HG02588 (cell line): Measurements from ENCODE around the gene AEBP1.

Experiments used
- ATAC-seq: cut with Tn5 transposase; IDR thresholded peaks from one replicate; pipeline ENCODE4 v1.9.1; 2021; ENCODE audit warnings: mild to moderate bottlenecking, moderate library complexity; ENCODE audit not compliant: unreplicated experiment

Gene AEBP1

GRCh38 chr7:44140341-44140740, 36.2 kb downstream of the AEBP1 start:
- ATAC-seq, result no peak

- no peak for ATAC-seq
These were observed 37.2 kb downstream of the AEBP1 start, which contains the start of gene MYL7 for GRCh38 chr7:44141221-44141850. TSS of gene MYL7 (minus strand) at chr7:44141332. CDS start at chr7:44141305, 27 bp downstream.

- ATAC-seq, result no peak
These were observed 37.9 kb downstream of the AEBP1 start for GRCh38 chr7:44142028-44142427.

DNA sequence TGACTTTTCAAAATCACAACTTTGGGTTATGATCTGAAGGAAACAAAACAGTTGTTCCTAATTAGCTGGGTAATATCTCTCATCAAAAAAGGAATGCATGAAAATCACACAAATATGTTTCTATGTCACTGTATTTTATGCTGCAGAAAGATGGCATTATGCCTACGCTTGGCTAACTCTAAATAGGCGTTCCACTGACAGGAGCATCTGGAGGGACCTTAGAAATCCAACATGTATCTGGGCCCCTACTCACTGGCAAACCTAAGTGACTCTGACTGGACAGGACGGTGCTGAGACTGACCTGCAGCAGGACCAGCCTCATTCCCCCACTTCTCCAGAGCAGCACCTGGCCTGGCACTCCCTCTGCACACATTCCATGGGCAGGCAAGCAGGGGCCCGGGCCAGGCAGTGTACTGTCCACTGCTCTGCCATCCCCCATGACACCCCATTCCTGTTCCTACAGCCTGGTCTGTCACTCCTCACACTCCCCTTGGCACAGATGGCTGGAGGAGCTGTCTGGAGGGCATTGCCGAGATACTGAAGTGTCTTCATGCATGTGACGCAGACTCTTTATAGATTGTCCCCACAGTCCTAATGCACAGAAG, 39.6 kb downstream of the AEBP1 start:
- no peak for ATAC-seq

DNA sequence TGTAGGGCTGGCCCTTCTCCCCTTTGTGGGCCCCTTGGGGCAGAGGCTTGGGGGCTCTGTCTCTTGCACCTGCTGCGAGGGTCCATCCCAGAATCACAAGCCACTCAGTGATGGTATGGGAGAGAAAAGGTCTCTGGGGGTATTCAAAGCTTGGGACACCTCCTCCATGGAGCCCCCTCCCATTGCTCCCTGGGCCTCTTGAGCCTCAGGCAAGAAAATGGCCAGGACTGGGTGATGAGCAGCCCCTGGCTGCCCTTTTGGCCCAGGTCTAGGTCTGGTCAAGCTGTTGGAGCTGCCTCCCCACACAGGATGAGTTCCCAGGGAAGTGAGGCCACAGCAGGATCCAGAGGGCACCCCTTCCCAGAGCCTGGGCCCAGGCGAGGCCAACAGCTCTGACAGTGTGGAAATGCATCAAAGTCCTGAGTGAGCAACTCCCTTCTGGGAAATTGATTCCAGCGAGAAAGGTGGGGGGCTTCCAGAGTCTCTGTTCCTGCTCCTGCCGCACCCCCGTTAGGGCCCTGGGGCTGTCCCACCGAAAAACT, 40.4 kb downstream of the AEBP1 start:
- ATAC-seq, result no peak

- ATAC-seq, result no peak
These were observed 40.9 kb downstream of the AEBP1 start for GRCh38 chr7:44144968-44145478.

- no peak for ATAC-seq
These were observed 41.4 kb downstream of the AEBP1 start for GRCh38 chr7:44145479-44145968.

DNA sequence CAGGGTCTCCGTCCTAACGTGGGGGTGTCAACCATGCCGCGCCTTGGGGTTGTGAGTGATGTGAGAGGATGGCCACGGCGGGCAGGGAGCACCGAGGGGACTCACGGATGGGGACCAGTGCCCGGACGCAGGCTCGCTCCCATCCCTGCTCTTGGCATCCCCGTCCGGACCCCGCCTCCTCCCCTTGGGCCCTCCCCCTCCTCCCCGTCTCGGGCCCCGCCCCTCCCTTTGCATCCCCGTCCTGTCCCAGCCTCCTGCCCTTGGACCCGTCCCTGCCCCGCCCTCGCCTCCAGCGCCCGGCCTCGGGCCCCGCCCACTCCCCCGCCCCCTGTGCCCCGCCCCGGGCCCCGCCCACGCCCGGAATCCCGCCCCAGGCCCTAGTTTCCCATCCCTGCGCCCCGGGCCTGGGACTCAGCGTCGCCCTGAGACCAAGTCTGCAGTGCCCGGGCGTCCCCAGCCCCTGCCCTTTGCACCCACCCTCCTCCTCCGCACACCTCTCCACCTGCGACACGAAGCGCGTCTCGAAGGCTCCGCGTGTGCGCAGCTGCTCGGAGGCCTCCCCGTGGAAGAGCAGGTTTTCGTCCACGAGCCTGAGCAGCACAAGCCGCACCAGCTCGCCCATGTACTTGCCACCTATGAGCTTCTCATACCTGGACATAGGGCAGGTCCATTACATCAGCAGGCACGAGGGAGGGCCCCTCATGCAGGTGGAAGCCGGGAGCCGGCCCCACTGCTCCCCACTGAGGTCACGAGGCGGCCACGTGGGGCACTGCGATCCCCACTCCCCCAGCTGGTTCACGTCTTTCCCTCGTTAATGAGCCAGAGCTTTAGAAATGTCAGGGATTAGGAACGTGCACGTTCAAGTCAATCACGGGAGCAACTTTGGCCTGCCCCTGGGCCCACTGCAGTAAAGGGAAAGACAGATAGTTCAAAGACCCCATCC, 42.1 kb downstream of the AEBP1 start:
- ATAC-seq, result no peak

DNA sequence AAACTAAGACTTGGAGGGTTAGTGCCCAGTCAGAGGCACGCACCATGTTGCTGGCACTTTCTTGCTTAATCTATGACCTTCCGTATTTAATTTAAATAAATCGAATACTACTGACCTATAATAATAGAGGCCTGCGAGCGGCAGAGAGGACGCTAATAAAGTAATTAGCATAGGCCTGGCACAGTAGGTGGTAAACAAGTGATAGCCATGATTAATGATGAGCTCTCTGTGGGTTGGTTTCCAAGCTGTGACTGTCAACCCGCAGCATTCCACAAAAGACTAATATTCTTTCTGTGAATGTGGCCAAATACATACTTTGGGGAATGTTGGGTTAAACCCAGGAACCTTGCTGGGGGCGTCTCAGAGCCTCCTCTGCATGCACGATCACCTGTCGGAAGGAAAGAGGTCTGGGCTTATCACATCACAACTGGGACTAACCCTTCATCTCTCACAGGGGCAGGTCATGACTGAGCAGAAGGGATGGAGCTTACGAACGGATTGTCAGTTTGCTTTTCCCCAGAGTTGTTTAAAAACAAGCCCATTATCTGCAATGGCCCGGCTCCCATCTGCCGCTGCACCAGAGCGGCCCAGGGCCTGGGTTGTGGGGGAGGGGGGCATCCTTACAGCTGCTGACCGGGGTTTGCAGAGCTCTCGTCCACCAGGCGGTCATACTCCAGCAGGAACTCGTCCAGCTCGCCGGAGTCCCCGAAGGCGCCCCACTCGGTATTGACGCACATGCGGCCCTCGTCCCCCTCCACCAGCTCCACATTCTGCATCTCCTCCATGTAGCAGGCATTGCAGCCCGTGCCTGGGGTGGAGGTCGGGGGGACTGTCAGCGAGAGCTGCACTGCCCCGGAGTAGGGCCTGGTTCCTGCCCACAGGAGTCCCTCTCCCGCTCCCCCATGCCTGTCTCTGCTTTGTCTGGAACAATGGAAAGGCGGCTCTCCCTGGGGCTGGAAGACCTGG, 43.2 kb downstream of the AEBP1 start:
- no peak for ATAC-seq

- no peak for ATAC-seq
These were observed 44.0 kb downstream of the AEBP1 start for GRCh38 chr7:44148166-44148565.

GRCh38 chr7:44148961-44149536, 44.9 kb downstream of the AEBP1 start:
- ATAC-seq, result no peak

DNA sequence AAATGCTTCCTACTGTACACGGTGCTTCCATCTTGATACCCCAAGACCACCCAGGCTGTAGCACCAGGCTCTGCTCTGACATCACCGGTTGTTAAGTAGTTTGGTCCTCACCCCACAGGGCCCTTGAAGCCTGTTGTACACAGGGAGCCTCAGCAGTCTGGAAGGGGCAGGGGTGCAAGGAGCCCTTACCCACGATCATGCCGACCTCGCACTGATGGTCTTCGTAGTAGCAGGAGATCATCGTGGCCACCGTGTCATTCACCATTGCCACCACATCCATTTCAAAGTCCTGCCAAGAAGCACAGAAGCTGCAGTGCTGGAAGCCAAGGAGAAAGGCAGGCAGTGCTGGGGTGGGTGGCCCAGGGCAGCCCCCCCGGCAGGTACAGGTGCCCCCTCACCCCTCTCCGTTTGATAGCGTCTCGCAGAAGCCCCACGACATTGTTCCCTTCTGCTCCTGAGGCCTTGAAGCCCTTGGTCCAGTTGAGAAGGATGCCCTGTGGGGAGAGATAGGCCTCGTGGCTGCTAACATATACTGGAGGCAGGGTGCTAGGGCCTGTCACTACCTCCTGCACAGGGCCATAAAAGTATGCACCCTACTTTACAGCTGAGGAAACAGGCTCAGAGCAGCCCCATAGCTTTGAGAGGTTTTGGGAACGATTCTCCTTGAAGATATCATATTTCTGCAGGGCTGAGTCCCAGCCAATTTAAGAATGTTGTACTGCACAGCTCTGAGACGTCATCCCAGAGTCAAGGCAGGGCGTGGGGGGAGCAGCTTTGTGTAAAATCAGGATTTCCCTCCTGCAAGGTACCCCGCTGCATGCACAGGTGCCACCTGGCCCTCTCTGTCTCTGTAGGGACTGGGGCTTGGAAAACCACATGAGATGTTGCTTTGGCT, 45.7 kb downstream of the AEBP1 start:
- no peak for ATAC-seq

DNA sequence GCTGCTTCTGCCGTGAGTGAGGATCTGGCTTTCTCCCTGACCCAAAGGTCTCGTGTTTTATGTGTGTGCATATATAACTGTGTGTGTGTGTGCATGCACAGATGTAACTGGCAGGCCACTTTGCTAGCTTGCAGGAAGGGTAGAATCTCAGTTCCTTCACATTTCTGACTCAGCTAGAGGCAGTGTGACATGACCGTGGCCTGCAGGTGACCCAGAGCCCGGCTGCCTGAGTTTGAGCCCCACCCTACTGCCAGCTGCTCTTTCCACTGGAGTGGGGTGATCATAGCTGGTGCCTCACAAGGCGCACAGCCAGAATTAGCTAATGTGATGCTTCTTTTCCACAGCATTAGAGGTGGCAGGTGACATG, 46.3 kb downstream of the AEBP1 start:
- ATAC-seq, result no peak

GRCh38 chr7:44150966-44151941, 47.1 kb downstream of the AEBP1 start:
- ATAC-seq, result no peak

- ATAC-seq, result no peak
These were observed 47.8 kb downstream of the AEBP1 start for GRCh38 chr7:44151956-44152355.

- ATAC-seq, result no peak
These were observed 49.1 kb downstream of the AEBP1 start for GRCh38 chr7:44152971-44153947.
